Measurements from ENCODE around the gene CEL.
"Not testable (repeated sequence)": the region's sequence is repeated elsewhere in the genome, so short reads cannot be mapped to it uniquely, and the experiment has no call there.

The CEL gene

DNA sequence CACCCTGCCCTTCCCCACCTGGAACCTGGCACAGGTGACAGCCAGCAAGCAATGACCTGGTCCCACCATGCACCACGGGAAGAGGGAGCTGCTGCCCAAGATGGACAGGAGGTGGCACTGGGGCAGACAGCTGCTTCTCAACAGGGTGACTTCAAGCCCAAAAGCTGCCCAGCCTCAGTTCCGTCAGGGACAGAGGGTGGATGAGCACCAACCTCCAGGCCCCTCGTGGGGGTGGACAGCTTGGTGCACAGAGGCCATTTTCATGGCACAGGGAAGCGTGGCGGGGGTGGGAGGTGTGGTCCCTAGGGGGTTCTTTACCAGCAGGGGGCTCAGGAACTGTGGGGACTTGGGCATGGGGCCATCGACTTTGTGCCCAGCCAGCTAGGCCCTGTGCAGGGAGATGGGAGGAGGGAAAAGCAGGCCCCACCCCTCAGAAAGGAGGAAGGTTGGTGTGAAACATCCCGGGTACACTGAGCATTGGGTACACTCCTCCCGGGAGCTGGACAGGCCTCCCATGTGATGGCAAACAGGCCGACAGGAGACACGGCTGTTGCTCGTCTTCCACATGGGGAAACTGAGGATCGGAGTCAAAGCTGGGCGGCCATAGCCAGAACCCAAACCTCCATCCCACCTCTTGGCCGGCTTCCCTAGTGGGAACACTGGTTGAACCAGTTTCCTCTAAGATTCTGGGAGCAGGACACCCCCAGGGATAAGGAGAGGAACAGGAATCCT, 1.9 kb downstream of the CEL start:
- Mint-ChIP-seq H3K27me3 (no peaks in the 10 kb centered on the region), H3K36me3 (peaks cover 5% of the 10 kb centered on the region in 2 donors), H3K9me3 (no peaks in the 10 kb centered on the region), H3K4me3 (no peak overlapping the region), H3K4me1 (peaks cover 14 to 25% of the 10 kb centered on the region in 2 donors), H3K27ac (peak overlapping the region; percentile 67)
- DNase-seq (no peak), ATAC-seq (replicated peaks) (no peak)

DNA sequence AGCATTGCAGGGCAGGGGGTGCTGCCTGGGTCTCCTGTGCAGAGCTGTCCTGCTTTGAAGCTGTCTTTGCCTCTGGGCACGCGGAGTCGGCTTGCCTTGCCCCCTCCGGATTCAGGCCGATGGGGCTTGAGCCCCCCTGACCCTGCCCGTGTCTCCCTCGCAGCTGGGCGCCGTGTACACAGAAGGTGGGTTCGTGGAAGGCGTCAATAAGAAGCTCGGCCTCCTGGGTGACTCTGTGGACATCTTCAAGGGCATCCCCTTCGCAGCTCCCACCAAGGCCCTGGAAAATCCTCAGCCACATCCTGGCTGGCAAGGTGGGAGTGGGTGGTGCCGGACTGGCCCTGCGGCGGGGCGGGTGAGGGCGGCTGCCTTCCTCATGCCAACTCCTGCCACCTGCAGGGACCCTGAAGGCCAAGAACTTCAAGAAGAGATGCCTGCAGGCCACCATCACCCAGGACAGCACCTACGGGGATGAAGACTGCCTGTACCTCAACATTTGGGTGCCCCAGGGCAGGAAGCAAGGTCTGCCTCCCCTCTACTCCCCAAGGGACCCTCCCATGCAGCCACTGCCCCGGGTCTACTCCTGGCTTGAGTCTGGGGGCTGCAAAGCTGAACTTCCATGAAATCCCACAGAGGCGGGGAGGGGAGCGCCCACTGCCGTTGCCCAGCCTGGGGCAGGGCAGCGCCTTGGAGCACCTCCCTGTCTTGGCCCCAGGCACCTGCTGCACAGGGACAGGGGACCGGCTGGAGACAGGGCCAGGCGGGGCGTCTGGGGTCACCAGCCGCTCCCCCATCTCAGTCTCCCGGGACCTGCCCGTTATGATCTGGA, 2.7 kb downstream of the CEL start:
- Mint-ChIP-seq H3K9me3 (no peaks in the 10 kb centered on the region), H3K36me3 (no peaks in the 10 kb centered on the region), H3K27me3 (no peaks in the 10 kb centered on the region), H3K27ac (no peak overlapping the region), H3K4me1 (peaks cover 6 to 18% of the 10 kb centered on the region in 2 donors), H3K4me3 (no peak overlapping the region)
- DNase-seq, result no peak
- no peak for ATAC-seq (replicated peaks)

DNA sequence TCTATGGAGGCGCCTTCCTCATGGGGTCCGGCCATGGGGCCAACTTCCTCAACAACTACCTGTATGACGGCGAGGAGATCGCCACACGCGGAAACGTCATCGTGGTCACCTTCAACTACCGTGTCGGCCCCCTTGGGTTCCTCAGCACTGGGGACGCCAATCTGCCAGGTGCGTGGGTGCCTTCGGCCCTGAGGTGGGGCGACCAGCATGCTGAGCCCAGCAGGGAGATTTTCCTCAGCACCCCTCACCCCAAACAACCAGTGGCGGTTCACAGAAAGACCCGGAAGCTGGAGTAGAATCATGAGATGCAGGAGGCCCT, 3.2 kb downstream of the CEL start:
- no peak for ATAC-seq (replicated peaks)

DNA sequence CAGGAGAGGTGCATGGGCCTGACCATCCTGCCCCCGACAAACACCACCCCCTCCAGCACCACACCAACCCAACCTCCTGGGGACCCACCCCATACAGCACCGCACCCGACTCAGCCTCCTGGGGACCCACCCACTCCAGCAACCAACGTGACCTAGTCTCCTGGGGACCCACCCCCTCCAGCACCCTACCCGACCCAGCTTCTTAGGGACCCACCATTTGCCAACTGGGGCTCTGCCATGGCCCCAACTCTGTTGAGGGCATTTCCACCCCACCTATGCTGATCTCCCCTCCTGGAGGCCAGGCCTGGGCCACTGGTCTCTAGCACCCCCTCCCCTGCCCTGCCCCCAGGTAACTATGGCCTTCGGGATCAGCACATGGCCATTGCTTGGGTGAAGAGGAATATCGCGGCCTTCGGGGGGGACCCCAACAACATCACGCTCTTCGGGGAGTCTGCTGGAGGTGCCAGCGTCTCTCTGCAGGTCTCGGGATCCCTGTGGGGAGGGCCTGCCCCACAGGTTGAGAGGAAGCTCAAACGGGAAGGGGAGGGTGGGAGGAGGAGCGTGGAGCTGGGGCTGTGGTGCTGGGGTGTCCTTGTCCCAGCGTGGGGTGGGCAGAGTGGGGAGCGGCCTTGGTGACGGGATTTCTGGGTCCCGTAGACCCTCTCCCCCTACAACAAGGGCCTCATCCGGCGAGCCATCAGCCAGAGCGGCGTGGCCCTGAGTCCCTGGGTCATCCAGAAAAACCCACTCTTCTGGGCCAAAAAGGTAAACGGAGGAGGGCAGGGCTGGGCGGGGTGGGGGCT, 4.6 kb downstream of the CEL start:
- H3K27me3 Mint-ChIP-seq, result no peaks in the 10 kb centered on the region
- no peaks in the 10 kb centered on the region for H3K4me1 Mint-ChIP-seq
- H3K27ac Mint-ChIP-seq, result no peak overlapping the region

More for the DNA sequence above, 3.2 kb downstream of the CEL start:
- no peaks in the 10 kb centered on the region for H3K36me3 Mint-ChIP-seq
- H3K27me3 Mint-ChIP-seq, result no peaks in the 10 kb centered on the region
- H3K4me3 Mint-ChIP-seq, result no peak overlapping the region
- no peak for DNase-seq
- H3K9me3 Mint-ChIP-seq, result no peaks in the 10 kb centered on the region
- peaks cover 2 to 12% of the 10 kb centered on the region in 2 donors for H3K4me1 Mint-ChIP-seq
- no peak overlapping the region for H3K27ac Mint-ChIP-seq

DNA sequence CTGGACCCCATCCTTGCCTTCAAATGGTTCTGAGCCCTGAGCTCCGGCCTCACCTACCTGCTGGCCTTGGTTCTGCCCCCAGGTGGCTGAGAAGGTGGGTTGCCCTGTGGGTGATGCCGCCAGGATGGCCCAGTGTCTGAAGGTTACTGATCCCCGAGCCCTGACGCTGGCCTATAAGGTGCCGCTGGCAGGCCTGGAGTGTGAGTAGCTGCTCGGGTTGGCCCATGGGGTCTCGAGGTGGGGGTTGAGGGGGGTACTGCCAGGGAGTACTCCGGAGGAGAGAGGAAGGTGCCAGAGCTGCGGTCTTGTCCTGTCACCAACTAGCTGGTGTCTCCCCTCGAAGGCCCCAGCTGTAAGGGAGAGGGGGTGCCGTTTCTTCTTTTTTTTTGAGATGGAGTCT, 5.2 kb downstream of the CEL start:
- Mint-ChIP-seq H3K27ac (no peak overlapping the region), H3K4me3 (no peak overlapping the region), H3K9me3 (no peaks in the 10 kb centered on the region), H3K4me1 (no peaks in the 10 kb centered on the region), H3K36me3 (peaks cover 0 to 6% of the 10 kb centered on the region in 2 donors), H3K27me3 (no peaks in the 10 kb centered on the region)
- ATAC-seq (replicated peaks) (no peak), DNase-seq (no peak)

More for the DNA sequence above, 4.6 kb downstream of the CEL start:
- DNase-seq (no peak), ATAC-seq (replicated peaks) (no peak)
- Mint-ChIP-seq H3K4me3 (no peak overlapping the region), H3K36me3 (peaks cover 0 to 3% of the 10 kb centered on the region in 2 donors), H3K9me3 (no peaks in the 10 kb centered on the region)

DNA sequence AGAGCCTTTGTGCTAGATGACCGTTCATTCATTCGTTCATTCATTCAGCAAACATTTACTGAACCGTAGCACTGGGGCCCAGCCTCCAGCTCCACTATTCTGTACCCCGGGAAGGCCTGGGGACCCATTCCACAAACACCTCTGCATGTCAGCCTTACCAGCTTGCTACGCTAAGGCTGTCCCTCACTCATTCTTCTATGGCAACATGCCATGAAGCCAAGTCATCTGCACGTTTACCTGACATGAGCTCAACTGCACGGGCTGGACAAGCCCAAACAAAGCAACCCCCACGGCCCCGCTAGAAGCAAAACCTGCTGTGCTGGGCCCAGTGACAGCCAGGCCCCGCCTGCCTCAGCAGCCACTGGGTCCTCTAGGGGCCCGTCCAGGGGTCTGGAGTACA, 6.0 kb downstream of the CEL start:
- Mint-ChIP-seq H3K36me3 (peaks cover 0 to 6% of the 10 kb centered on the region in 2 donors), H3K27ac (no peak overlapping the region), H3K27me3 (no peaks in the 10 kb centered on the region), H3K9me3 (no peaks in the 10 kb centered on the region), H3K4me3 (no peak overlapping the region), H3K4me1 (no peaks in the 10 kb centered on the region)
- ATAC-seq (replicated peaks) (no peak), DNase-seq (no peak)

DNA sequence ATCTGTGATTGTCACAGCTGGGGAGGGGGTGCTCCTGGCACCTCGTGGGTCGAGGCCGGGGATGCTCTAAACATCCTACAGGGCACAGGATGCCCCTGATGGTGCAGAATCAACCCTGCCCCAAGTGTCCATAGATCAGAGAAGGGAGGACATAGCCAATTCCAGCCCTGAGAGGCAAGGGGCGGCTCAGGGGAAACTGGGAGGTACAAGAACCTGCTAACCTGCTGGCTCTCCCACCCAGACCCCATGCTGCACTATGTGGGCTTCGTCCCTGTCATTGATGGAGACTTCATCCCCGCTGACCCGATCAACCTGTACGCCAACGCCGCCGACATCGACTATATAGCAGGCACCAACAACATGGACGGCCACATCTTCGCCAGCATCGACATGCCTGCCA, 6.7 kb downstream of the CEL start:
- not testable (repeated sequence) for H3K27ac Mint-ChIP-seq; DNase-seq; H3K36me3 Mint-ChIP-seq; H3K9me3 Mint-ChIP-seq; H3K4me1 Mint-ChIP-seq; H3K27me3 Mint-ChIP-seq; H3K4me3 Mint-ChIP-seq; ATAC-seq (replicated peaks)

DNA sequence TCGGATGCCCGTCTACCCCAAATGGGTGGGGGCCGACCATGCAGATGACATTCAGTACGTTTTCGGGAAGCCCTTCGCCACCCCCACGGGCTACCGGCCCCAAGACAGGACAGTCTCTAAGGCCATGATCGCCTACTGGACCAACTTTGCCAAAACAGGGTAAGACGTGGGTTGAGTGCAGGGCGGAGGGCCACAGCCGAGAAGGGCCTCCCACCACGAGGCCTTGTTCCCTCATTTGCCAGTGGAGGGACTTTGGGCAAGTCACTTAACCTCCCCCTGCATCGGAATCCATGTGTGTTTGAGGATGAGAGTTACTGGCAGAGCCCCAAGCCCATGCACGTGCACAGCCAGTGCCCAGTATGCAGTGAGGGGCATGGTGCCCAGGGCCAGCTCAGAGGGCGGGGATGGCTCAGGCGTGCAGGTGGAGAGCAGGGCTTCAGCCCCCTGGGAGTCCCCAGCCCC, 8.8 kb downstream of the CEL start:
- H3K9me3 Mint-ChIP-seq; H3K27ac Mint-ChIP-seq; H3K36me3 Mint-ChIP-seq; H3K4me3 Mint-ChIP-seq; H3K27me3 Mint-ChIP-seq; ATAC-seq (replicated peaks); H3K4me1 Mint-ChIP-seq; DNase-seq: not testable (repeated sequence)

DNA sequence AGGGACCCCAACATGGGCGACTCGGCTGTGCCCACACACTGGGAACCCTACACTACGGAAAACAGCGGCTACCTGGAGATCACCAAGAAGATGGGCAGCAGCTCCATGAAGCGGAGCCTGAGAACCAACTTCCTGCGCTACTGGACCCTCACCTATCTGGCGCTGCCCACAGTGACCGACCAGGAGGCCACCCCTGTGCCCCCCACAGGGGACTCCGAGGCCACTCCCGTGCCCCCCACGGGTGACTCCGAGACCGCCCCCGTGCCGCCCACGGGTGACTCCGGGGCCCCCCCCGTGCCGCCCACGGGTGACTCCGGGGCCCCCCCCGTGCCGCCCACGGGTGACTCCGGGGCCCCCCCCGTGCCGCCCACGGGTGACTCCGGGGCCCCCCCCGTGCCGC, 9.2 kb downstream of the CEL start:
- not testable (repeated sequence) for DNase-seq; H3K4me3 Mint-ChIP-seq; H3K27me3 Mint-ChIP-seq; ATAC-seq (replicated peaks); H3K9me3 Mint-ChIP-seq; H3K36me3 Mint-ChIP-seq; H3K27ac Mint-ChIP-seq; H3K4me1 Mint-ChIP-seq

DNA sequence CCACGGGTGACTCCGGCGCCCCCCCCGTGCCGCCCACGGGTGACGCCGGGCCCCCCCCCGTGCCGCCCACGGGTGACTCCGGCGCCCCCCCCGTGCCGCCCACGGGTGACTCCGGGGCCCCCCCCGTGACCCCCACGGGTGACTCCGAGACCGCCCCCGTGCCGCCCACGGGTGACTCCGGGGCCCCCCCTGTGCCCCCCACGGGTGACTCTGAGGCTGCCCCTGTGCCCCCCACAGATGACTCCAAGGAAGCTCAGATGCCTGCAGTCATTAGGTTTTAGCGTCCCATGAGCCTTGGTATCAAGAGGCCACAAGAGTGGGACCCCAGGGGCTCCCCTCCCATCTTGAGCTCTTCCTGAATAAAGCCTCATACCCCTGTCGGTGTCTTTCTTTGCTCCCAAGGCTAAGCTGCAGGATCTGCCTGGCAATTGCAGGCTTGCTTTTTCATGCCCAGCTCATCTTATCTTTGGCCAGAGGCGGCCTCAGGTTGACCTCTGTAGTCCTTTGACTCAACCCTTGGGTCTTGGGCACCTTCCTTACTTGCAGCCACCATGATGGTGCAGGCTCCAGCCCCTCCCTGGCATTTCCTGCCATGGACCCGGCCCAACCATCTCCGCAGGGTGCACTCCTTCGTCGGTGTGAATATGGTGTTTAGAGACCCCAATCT, 9.8 kb downstream of the CEL start:
- Mint-ChIP-seq H3K4me3 (no peak overlapping the region), H3K27me3 (no peaks in the 10 kb centered on the region)

DNA sequence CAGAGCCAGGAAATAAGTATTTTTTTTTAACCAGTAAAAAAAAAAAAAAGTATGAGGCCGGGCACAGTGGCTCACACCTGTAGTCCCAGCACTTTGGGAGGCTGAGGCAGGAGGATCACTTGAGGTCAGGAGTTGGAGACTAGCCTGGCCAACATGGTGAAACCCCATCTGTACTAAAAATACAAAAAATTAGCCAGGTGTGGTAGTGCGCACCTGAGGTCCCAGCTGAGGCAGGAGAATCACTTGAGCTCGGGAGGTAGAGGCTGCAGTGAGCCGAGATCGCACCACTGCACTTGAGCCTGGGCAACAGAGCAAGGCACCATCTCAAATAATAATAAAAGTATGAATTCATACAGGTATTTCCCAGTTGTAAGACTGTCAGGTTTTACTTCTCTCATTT, 10.4 kb downstream of the CEL start:
- ATAC-seq (replicated peaks); DNase-seq; H3K4me3 Mint-ChIP-seq; H3K27ac Mint-ChIP-seq; H3K9me3 Mint-ChIP-seq; H3K4me1 Mint-ChIP-seq; H3K36me3 Mint-ChIP-seq; H3K27me3 Mint-ChIP-seq: not testable (repeated sequence)

More for the DNA sequence above, 9.8 kb downstream of the CEL start:
- H3K27ac Mint-ChIP-seq, result no peak overlapping the region
- no peak for DNase-seq
- no peak for ATAC-seq (replicated peaks)
- H3K4me1 Mint-ChIP-seq, result no peaks in the 10 kb centered on the region
- no peaks in the 10 kb centered on the region for H3K9me3 Mint-ChIP-seq
- H3K36me3 Mint-ChIP-seq, result peaks cover 0 to 6% of the 10 kb centered on the region in 2 donors

DNA sequence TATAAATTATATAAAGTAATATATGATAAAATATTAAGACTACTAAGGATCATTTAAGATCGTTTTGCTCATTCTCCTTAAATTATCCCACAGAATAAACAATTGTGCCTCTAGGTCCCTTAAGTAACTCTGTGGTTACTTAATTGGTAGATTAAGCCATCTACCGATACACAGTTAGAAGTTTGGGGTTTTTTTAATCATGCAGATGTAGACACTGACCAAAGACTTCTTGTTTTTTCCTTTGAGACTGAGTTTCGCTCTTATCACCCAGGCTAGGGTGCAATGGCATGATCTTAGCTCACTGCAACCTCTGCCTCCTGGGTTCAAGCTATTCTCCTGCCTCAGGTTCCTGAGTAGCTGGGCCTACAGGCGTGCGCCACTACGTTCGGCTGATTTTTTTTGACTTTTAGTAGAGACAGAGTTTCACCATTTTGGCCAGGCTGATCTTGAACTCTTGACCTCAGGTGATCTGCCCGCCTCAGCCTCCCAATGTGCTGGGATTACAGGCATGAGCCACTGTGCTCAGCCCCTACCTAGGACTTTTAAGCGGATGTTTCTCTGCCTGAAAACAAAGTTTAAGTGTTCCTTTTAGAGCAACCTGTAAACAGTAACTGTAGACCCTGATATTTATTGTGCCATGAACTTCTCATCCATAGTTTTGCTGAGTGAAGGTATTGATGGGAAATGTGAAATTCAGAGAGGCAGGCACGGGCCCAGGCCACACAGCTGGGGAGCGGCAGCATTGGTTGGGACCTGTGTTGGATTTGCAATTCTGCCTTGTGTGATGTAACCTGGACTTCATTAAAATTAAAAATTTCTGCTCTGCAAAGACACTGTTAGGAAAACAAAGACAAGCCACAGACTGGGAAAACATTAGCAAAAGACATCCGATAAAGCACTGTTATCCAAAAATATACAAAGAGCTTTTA, 11.6 kb downstream of the CEL start:
- ATAC-seq (replicated peaks) (no peak), DNase-seq (no peak)
- no peaks in the 10 kb centered on the region for H3K9me3 Mint-ChIP-seq
- no peak overlapping the region for H3K4me3 Mint-ChIP-seq
- H3K27me3 Mint-ChIP-seq, result no peaks in the 10 kb centered on the region
- no peak overlapping the region for H3K27ac Mint-ChIP-seq
- peaks cover 0 to 6% of the 10 kb centered on the region in 2 donors for H3K36me3 Mint-ChIP-seq
- H3K4me1 Mint-ChIP-seq, result no peaks in the 10 kb centered on the region

DNA sequence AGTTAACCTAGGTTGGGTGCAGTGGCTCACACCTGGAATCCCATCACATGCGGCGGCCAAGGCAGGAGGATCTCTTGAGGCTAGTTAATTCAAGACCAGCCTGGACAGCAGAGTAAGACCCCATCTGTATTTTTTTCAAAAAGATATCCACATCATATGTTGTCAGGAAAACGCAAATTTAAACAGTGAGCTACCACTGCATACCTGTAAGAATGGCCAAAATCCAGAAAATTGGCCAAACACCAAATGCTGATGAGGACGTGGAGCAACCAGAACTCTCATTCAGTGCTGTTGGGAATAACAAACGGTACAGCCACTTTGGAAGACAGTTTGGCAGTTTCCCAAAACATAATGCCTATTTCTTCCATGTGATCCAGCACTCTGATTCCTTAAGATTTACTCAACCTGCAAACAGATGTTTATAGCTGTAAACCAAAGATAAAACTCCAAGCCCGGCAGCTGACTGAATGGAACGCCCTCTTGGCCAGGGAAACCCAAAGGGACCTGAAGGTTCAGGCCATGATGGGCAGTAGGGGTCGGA, 12.4 kb downstream of the CEL start:
- no peak overlapping the region for H3K27ac Mint-ChIP-seq
- ATAC-seq (replicated peaks) (no peak), DNase-seq (no peak)
- H3K4me3 Mint-ChIP-seq, result no peak overlapping the region
- H3K9me3 Mint-ChIP-seq, result no peaks in the 10 kb centered on the region
- no peaks in the 10 kb centered on the region for H3K27me3 Mint-ChIP-seq
- H3K4me1 Mint-ChIP-seq, result no peaks in the 10 kb centered on the region
- H3K36me3 Mint-ChIP-seq, result peaks cover 0 to 6% of the 10 kb centered on the region in 2 donors
